CD4-positive, alpha-beta T cell treated with Interleukin-10 for 1 hour (primary cell): ENCODE data around the gene NCOA3.
A peak's percentile ranks its signal among the peaks of the same experiment; 100 is the strongest.

Source experiments
- DNase-seq: peaks from one replicate; pipeline ENCODE4 v3.0.0-alpha.2; 2020

The NCOA3 gene

DNA sequence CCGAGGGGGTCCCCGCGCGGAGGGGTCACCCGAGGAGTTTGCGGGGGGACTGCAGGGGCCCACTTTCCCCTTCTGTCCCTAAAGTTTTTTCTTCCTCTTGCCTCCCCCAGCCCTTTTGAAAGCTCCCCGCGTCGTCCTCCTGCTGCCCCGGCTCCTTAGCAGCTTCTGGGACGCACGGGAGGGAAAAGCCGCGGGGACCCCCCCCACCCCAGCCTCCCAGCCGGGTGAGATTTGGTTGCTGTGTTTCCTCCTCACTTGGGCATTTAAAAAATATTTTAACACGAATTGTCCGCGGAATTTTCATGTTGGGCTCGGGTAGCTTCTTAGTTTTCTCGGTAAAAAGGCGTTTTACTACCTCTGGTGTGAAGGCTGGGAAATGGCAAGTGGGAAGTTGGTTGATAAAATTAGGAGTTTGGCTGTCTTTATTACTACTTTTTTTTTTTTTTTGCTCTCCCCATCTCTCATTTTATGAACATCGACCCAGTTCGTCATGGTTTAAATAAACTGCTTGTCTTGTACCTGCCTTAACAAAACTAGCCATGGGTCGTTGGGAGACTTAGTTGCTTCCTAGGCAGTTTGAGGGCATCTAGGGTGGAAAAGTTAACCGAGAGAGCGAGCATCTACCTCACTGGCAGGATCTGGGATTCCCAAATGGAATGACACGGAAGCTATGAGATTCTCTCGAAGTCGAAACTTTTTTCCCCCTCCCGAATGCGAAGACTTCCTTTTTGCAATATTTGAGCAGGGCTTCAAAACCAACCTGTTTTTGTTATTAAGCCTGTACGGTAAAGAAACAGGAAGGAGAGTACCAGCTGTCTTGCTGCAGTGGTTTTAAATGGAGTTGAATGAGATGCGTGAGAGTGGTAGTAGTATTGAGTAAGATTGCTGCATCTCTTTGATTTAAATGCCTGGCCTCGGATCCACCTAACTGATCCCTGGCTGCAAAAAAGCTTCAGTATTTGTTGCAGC is 868 bp downstream of the NCOA3 start:
- DNase-seq = peak; percentile 52

GRCh38 chr20:47503685-47504084 is 2.0 kb downstream of the NCOA3 start:
- no peak for DNase-seq

- DNase-seq = no peak
These were observed 4.6 kb downstream of the NCOA3 start for GRCh38 chr20:47506335-47506734.

DNA sequence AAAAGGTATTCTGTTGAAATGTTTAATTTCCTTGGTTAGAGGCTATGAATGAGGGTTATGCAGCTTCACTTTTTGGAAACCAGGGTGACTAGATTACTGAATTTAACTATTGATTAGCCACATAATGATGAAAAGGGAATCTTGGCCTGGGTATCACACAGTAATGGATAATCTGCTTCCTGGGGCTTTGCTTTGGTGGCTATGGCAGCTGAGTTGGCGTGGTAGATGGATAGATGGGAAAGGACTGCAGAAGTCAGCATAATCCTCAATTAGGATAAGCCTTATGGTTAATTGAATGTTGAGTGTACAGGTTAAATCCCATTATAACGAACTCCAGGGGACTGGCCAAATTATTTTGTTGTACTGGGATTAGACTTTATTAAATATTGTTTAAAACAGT is 5.2 kb downstream of the NCOA3 start:
- no peak for DNase-seq

DNA sequence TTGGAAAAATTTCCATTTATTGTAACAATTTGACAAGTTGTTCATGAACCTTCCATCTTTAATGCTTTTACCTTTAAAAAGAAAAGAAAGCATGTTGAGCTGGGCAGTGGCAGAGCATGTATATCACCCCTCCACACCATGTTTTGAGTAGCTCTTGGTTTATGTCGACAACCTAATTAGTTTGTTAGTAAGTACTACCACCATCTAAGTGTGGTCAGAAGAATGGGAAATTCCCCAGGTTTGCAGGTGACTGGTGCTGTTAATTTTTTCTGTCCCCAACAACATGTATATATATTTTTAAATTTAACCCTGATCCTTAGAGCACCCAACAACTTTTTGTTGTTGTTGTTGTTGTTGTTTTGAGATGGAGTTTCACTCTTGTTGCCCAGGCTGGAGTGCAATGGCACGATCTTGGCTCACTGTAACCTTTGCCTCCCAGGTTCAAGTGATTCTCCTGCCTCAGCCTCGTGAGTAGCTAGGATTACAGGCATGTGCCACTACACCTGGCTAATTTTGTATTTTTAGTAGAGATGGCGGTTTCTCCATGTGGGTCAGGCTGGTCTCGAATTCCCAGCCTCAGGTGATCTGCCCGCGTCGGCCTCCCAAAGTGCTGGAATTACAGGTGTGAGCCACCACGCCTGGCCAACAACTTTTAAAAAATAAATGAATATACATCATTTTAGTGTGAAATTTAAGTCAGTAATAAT is 5.7 kb downstream of the NCOA3 start:
- DNase-seq = peak; percentile 30

DNA sequence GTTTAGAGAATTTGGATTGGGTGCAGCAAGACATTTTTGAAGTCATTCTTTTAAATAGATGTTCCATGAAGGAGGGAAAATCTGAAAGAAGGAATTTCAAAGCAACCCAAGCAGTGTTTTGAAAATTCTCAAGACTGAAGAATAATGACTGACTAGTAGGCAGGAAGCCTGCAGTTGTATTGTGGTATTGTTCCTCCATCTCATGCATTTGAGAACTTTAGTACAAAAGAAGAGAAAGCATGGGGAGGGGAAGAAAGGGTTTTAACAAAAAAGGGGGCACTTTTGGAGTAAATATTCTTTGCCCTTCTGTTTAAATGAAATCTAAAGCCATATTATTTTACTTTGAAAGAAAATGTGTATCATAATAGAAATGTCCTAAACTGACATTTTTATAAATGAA is 6.6 kb downstream of the NCOA3 start:
- DNase-seq = no peak

- no peak for DNase-seq
These were observed 7.5 kb downstream of the NCOA3 start for GRCh38 chr20:47509104-47509661.

DNA sequence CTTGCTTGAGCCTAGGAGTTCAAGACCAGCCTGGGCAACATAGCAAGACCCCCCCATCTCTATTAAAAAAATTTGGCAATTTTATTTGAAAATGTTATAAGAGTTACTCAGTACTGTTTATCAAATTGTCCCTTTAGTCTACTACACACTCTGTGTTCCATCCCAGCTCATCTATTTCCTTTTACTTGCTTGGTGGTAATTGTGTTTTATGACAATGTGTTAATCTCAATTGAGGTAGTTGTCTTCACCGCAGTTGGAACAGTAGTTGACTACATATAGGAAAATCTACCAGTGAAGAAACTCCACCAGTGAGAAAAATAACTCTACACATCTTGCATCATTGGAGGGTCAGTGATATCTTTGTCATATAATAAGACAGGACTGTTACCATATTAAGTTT is 8.0 kb downstream of the NCOA3 start:
- no peak for DNase-seq

DNA sequence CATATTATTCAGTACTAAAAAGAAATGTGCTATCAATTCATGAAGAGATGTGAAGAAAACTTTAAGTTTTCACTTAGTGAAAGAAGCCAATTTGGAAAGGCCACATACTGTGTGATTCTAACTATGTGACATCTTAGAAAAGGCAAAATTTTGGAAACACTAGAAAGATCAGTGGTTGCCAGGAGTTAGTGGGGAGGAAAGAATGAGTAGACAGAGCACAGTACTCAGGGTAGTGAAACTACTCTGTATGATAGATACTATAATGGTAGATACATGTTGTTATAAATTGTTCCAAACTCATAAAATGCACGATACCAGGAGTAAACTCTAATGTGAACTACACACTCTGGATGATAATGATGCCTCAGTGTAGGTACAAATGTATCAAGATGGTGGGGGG is 14.2 kb downstream of the NCOA3 start:
- no peak for DNase-seq

DNA sequence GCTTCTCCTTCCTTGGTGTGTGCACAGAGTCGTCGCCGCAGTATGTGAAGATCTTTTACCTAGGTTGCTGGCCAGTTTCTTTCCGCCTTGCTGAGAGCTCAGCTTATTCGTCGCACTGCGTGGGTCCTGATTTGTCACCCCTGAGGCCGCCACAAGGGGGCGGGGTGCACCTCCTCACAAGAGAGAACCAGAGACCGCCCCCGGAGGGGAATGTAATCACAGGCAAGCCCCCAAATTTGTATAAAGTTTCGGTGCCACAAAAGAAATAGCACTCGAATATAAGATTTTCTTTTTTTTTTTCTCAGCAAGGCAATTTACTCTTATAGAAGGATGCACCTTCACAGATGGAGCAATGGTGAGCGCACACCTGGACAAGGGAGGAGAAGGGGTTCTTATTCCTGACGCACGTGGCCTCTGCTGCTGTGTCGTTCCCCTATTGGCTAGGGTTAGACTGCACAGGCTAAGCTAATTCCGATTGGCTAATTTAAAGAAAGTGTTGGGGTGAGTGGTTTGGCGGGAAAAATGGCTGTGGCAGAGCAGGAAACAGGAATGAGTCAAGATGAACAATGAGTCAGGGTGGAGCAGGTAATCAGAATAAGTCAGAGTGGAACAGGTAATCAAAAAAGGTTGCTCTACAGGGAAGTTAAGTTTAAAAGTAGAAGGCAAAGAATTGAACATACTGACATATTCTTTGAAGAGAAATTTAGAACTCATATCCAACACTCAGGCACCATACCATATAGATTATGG is 19.5 kb downstream of the NCOA3 start:
- DNase-seq = no peak

DNA sequence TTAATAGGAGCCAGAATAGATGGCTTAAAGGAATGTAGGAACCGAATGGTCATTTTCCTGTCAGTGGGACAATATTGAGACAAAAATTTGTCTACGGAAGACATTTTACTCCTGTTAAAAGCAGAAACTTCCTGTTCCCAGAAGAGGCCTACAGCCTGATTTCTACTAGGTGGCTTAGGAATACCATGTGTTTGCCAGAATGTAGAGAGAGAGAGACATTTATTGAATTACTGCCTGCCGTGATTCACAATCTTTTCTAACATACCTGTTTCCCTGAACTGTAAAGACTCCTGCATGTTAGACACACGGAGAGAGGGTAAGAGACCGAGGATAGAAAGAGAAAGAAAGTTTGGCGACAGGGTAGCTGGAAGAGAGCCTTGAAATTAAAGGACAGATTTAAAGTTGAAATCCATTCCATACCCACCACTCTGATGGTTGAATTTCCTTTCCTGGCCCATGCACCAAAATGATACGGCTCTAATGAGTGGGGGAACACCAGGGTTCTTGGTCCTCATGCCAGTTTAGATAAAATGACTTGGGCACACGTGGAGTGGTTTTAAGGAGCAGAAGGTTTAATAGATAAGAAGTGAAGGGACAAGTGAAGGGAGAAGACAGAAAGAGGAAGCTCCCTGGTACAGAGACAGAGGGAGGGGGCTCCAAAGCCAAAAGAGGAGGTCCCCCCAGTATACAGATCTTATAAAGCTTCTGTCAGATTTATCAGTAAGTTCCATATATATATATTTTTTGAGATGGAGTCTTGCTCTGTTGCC is 22.5 kb downstream of the NCOA3 start:
- no peak for DNase-seq

GRCh38 chr20:47527004-47527800 is 25.5 kb downstream of the NCOA3 start:
- no peak for DNase-seq

DNA sequence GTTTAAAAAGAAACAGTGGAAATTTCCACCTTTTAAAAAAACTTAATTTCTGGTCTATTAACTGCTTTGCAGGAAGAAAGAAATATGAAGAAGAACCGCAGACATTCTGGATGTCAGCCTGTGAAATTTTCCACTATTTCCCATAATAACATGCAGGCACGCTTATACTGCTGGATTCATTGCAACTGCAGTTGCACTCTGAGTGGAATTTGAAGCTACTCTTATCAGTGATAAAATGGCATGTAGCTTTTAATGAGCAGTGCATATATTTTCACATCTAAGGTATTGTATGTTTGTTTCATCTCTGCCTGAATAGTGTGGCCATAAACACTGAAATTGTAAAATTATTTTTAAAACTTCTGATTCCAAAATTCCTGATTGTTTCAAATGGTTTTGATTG is 28.2 kb downstream of the NCOA3 start:
- no peak for DNase-seq

DNA sequence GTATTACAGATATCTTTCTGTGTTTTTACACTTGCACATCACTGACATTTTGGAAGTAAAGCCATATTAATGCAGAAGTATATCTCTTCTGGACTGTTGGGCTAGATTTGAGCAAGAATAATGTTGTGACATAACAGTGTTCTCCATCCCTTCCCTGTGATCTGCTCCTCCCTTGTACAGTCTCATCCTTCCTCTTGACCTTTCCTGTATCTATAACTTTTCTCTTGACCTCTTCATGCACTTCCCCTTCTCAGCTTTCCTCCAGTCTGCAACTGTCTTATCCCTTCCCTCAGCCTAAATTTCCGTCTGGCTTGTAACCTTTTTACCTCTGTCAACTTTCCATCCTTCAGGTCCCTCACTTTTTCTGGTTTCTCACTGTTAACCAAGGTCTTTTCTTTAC is 29.8 kb downstream of the NCOA3 start:
- DNase-seq = no peak

- no peak for DNase-seq
These were observed 30.3 kb downstream of the NCOA3 start for GRCh38 chr20:47532002-47532401.

GRCh38 chr20:47533518-47534062 is 31.9 kb downstream of the NCOA3 start:
- no peak for DNase-seq

DNA sequence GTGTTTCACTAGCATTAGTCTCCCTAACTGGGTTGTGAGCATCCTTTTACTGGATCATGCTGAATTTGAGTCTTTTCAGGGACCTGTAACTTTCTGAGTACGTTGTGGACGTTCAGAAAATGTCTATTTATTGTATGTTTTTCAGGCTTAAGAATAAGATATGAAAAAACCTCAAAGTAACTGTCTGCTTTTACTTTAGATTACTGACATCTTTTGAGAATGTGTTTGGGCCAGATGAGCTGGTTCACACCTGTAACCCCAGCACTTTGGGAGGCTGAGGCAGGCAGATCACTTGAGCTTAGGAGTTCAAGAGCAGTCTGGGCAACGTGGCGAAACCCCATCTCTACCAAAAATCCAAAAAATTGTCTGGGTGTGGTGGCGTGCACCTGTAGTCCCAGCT is 32.7 kb downstream of the NCOA3 start:
- DNase-seq = no peak

DNA sequence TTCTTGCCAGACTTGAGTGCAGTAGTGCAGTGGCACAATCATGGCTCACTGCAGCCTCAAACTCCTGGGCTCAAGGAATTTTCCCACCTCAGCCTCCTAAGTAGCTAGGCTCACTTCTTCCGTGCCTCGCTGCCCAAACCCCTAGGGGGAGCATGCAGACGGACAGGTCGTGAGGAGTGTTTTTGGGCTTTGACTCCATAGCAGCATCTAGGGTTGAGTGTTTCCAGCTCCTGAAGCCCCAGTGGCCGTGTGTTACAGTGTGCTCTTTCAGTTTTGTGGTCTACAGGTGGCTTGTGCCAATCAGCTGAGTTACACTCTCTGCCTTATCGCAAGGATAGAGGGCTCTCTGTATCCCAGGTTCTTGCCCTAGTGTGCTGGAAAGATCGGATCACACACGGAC is 33.4 kb downstream of the NCOA3 start:
- DNase-seq = no peak

DNA sequence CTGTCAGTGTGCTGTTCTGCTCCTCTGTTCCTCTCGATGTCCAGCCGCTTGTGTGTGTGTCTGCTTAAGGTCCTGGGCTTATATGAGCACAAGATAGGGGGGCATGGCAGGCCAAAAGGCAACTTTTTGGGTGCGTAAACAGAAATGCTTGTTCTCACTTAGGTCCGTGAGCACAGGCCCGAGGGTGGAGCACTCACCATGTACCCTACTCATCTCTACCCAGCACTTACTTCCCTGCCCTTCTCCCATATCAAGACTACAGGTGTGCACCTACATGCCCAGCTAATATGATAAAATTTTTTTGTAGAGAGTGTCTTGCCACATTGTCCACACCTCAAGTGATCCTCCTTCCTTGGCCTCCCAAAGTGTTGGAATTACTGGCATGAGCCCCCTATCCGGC is 34.3 kb downstream of the NCOA3 start:
- no peak for DNase-seq

- DNase-seq = no peak
These were observed 39.0 kb downstream of the NCOA3 start for GRCh38 chr20:47540443-47541354.
